NCI-H446 (cell line): ENCODE measurements around the gene TMEM164.
A peak's percentile ranks its signal among the peaks of the same experiment; 100 is the strongest.

ENCODE experiments used
- DNase-seq, 2 experiments: peaks; one replicate each; lab custom pipeline; 2025; lab: John Stamatoyannopoulos, UW

The TMEM164 gene

GRCh38 chrX:110081320-110081719, 78.4 kb downstream of the TMEM164 start:
- no peak for DNase-seq

DNA sequence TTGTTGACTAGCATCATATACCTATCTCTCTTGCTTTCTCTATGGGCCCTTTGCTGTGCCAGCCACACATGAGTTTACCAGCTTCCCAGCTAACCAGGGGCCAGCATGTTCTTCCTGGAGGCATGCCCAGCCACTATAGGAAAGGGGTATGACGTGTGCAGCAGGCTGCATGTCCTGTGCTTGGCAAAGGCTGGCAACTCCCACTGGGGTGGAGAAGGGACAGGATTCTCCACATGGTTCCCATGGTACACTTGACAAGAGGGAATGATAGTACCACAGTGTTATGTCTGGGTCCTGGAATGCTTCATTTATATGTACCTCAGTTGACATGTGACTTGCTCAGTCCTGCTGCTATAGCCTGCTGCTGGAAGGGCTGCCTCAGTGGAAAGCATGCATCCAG, 78.8 kb downstream of the TMEM164 start:
- DNase-seq, result peak; percentile 49 to 73

DNA sequence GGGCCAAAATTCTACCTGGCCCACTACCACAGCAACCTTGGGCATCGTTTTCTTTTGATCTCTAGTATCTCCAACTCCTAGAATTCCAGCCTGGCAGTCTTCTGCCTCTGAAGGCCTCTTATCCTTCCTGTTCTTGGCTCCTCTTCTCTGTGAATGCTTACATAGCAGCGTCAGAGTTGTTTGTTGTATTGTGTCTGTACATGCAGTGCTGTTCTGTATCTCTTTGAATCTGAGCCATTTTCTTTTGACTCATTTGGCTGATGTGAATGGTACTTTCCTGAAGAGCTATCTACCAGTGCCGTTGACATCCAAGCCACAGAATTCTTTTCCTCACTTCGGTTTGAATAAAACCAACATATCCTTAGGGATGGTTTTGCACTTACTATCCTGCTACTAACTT, 79.2 kb downstream of the TMEM164 start:
- peak; percentile 25 to 36 for DNase-seq

DNA sequence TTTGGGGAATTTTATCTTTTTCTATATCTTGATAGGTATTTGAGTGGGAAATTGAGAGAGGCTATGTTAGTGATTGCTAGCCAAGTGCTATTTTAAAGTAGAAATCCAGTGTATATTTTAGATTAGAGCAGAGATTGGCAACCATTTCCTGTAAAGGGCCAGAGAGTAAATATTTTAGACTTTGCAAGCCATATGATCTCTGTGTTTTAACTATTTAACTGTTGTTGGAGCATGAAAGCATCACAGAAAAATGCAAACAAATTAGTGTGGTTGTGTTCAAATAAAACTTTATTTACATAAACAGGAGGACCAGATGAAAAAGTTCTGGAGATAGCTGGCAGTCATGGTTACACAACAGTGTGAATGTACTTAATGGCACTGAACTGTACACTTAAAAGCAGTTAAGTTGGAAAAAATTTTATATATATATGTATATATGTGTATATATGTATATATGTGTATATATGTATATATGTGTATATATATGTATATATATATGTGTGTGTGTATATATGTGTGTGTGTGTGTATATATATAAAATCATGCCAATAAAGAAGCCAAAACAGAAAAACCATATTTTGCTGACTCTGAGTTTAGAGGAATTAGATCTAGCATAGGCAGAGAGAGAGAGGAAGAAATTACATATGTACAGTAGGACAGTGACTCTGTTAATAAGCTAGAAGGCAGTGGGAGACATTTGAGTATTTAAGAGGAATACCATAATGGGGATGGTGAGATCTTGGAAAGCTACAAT, 83.4 kb downstream of the TMEM164 start:
- DNase-seq, result no peak

- DNase-seq, result no peak
Observed at GRCh38 chrX:110086916-110087484, 84.1 kb downstream of the TMEM164 start.

- DNase-seq, result no peak
Observed at GRCh38 chrX:110087485-110088356, 84.8 kb downstream of the TMEM164 start.

DNA sequence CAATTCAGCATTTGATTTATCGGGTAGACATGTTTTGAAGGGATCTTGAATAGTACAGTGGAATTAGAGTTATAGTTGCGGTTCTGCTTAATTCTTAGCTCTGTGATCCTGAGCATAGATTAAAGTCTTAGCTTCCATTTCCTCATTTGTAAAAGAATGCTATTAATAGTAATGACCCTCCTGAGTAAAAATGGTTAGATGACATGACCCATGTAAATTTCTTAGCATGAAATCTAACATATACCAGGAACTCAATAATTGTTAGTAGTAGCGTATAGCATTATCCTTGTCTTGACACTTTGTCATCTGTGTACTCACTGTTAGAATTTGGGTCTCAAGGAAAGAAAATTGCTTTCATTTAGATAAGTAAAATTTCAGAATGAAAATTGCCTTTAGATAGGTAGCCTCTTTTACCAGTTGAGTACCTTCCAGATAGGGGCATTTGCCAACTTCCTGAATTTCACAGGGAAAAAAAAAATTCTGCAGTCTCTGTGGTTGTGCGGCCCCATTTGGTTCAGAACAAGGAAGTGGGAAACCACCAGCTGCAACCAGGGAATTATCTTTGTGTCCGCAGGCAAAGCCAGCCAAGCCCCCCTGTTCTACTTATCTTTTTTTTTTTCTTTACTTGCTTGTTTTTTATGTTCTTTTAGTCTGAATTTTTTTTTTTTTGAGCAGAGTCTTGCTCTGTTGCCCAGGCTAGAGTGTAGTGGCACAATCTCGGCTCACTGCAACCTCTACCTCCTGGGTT, 86.9 kb downstream of the TMEM164 start:
- DNase-seq, result no peak

- no peak for DNase-seq
Observed at GRCh38 chrX:110097920-110098319, 95.0 kb downstream of the TMEM164 start.

DNA sequence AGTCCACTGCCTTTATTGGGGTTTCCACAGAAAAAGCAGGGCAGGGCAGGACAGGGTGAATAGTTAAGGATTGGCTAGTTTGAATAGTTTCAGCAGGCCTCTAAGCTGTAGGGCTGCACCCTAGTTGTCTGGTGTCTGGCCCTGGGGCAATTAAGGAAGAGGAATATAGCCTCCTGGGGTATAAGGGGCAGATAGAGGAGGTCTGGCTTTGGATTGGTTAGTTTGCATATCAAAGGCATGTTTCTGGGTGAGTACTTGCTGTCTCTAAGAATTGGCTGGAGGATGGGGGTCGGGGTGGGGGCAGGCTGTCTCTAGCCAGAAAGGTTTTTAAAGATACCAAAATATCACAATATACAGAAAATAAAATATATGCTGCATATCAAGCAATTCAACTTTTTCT, 100.4 kb downstream of the TMEM164 start:
- no peak for DNase-seq

GRCh38 chrX:110104078-110104477, 101.2 kb downstream of the TMEM164 start:
- no peak for DNase-seq

- no peak for DNase-seq
Observed at GRCh38 chrX:110108381-110108821, 105.5 kb downstream of the TMEM164 start.

DNA sequence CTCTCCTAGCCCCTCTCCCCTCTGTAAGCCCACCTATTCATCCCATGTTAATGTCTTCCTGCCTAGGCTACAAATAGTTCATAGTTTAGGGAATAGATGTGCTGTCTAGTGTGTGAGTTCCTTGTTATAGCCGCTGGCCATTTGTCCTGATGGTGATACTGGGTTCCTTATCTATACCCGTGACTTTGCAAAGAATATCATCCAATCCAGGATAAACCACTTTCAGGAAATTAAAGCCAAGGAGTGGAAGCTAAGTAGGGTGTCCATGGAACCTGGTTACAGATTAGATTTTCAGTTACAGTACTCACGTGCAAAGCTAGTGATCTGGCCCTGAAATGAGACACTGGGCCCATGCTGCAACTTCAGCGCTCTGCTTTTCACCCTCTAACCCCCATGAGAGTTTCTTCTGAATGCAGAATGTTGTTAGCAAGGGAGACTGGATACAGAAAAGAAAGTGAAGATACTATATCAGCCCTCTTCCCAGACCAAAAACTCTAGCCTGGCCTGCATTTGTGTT, 111.4 kb downstream of the TMEM164 start:
- DNase-seq, result no peak

GRCh38 chrX:110116066-110116980, 113.4 kb downstream of the TMEM164 start:
- DNase-seq, result no peak

DNA sequence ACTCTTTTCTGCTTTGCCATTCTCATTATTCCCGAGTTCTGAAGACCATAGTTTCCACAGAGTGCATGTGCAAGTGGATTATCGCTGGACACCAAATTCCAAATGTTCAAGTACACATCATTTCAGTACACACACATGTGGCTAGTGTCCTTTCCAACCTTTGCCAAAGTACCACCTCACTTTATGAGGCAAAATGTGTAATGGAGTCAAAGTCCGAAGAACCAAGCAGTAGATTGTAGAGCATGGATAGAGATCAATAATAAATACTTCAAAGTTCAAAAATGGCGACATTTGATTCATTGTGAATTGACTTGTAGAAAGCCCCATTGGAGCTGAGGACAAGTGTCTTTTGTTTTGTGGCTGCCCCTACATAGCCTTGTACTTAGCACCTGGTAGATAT, 115.6 kb downstream of the TMEM164 start:
- DNase-seq, result no peak

- DNase-seq, result no peak
Observed at GRCh38 chrX:110119480-110119879, 116.6 kb downstream of the TMEM164 start.

DNA sequence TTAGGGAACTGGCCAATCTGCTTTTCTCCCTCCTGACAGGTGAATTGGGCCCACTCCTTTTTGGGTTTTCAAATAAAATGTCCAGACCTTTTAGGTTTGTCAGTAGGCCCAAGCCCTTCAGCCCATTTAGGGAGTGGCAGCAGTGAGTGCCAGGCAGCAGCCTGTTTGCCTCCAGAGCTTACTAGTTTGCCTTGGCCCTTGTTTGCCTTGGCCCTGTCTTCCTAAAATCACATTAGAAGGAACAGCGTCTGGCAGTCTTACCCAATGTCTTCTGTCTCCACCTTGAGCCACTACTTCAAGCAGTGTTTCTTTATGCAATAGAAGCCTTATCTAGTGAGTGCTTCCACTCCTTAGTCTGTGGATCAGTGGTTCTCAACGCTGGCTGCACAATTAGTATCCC, 117.1 kb downstream of the TMEM164 start:
- DNase-seq, result peak in 1 of 2 experiments; percentile 14

GRCh38 chrX:110123331-110123782, 120.4 kb downstream of the TMEM164 start:
- no peak for DNase-seq

DNA sequence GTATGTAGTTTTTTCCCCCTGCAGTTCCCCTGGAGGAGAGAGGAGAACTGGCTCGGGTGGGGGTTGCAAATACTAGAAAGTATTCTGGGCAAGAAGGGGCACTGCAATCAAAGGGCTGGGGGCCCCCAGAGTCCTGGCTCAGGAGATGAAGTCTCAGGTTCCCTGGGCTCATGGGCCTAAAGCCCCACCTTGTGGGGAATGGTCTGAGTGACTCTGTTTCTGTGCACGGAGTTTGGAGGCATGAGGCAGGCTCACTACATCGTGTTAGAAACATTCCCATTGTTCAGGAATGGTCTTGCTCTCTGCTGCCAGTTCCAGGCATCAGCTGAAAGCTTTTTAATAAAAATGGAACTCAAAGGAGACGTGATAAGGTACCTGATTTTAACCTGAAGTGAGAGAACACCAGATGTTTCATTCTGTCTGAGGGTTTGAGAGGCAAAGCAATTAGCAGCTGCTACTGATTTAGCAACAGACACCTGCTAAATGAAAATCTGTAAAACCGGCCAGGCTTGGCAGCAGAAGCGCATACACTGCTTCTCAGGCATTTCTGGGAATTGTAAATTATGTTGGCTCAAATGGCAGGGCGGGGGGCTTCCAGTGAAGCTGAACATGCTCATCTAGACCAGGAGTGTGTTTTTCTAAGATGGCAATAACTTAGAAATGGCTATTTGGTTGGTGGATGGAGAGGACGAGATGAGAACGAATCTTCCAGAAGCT, 122.7 kb downstream of the TMEM164 start:
- DNase-seq, result peak; percentile 0 to 1

DNA sequence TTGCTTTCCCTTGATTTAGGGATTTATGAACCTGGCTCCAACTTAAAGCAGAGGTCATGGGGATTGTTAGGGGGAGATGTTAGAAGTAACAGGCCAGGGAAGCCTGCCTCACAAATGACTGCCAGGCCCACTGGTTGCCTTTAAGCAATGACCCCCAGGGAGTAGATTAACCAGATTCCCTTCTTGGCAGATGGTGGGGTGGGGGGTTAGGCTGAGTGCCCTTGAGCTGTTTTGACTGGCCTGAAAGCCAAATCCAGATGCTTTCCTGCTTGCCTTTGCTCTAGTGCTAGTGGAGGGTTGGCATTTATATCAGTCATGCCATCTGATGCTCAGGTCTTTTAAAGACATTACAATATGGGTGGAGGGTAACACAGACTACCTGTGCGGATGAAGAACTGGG, 128.1 kb downstream of the TMEM164 start:
- peak in 1 of 2 experiments; percentile 52 for DNase-seq
